ENCODE data around the gene IL20RA. TPM values are rescaled to one million over a fixed set of nuclear protein-coding genes. Genes with fewer than 3 reads are reported as not detected.

Gene IL20RA
- total and polyA plus RNA-seq, 2 experiments from 2014 or later = 2.6 to 3.5 TPM

GRCh38 chr6:137031122-137031521 lies 13.6 kb downstream of the IL20RA start (continued):
- TF ChIP-seq REST (IDR thresholded peaks at IDR 0.05; ENCODE audit: unreplicated experiment) = no peak
- no peak for TF ChIP-seq POLR2AphosphoS5 (IDR thresholded peaks at IDR 0.05; ENCODE audit: low read depth)
- no peak for TF ChIP-seq NANOG (IDR thresholded peaks at IDR 0.05; ENCODE audit: borderline replicate concordance)
- TF ChIP-seq CREB1 (CRISPR knock-in tag; IDR thresholded peaks at IDR 0.05; ENCODE audit: low read depth) = no peak
- TF ChIP-seq CTCF (conservative IDR thresholded peaks at IDR 0.05; ENCODE audit: low read depth in 2 of 2) = no peak
- TF ChIP-seq ETS1 (IDR thresholded peaks at IDR 0.05) = no peak
- TF ChIP-seq EZH2 (IDR thresholded peaks at IDR 0.05; ENCODE audit: low read depth, unreplicated experiment) = no peak

- no peak for DNase-seq (ENCODE audit: low spot score)
- Histone ChIP-seq H3F3A (replicated peaks; ENCODE audit: low read depth) (no peaks in the 10 kb centered on the region), H3K4me1 (ENCODE audit: insufficient read depth) (no peaks in the 10 kb centered on the region), H3K9me2 (ENCODE audit: insufficient read depth) (peaks cover 17% of the 10 kb centered on the region), H3K27me3 (ENCODE audit: insufficient read depth) (no peaks in the 10 kb centered on the region), H3K79me2 (replicated peaks; ENCODE audit: insufficient read depth) (no peaks in the 10 kb centered on the region), H4K20me1 (replicated peaks; ENCODE audit: insufficient read depth) (no peaks in the 10 kb centered on the region), H3K27ac (ENCODE audit: low read depth) (no peak overlapping the region), H3K4me2 (no peak overlapping the region), H3K36me3 (ENCODE audit: insufficient read depth) (no peaks in the 10 kb centered on the region), H2AFZ (no peak overlapping the region), H3K4me3 (no peak overlapping the region)
- Mint-ChIP-seq H3K27me3 (ENCODE audit: insufficient read depth, low read depth, poor library complexity) (no peaks in the 10 kb centered on the region), H3K27ac (no peak overlapping the region), H3K36me3 (ENCODE audit: low read depth) (no peaks in the 10 kb centered on the region; the same call in 2 of the 3 replicates), H3K4me3 (no peak overlapping the region), H3K4me1 (no peaks in the 10 kb centered on the region), H3K9me3 (no peaks in the 10 kb centered on the region; the same call in 2 of the 3 replicates)
- ATAC-seq = no peak
- TF ChIP-seq ZNF331 (CRISPR knock-in tag; IDR thresholded peaks at IDR 0.05; ENCODE audit: low read depth) (no peak), EZH2phosphoT487 (IDR thresholded peaks at IDR 0.05; ENCODE audit: unreplicated experiment) (no peak), STAT1 (IDR thresholded peaks at IDR 0.05; ENCODE audit: unreplicated experiment) (no peak), POLR2AphosphoS5 (IDR thresholded peaks at IDR 0.05; ENCODE audit: low read depth) (no peak), ZNF462 (CRISPR knock-in tag; IDR thresholded peaks at IDR 0.05) (no peak), JUNB (IDR thresholded peaks at IDR 0.05; ENCODE audit: unreplicated experiment) (no peak)
Observed at GRCh38 chr6:137028912-137029311, 15.9 kb downstream of the IL20RA start.
